Trophoblast cell (in vitro differentiated cells and primary cell): ENCODE data around the gene NFIC.

Source experiments
- DNase-seq, 2 donors: peaks; one replicate each; pipeline ENCODE4 v3.0.0-alpha.2; 2016
- H2AFZ ChIP-seq: 2 replicates; pipeline ENCODE4 v1.6.1; 2013; ENCODE audit warnings: low read length, moderate library complexity, mild to moderate bottlenecking; ENCODE audit not compliant: insufficient read depth, poor library complexity
- H2AK5ac ChIP-seq: 2 replicates; pipeline ENCODE4 v1.6.1; 2013; ENCODE audit warnings: mild to moderate bottlenecking, low read length
- H2BK120ac ChIP-seq: 2 replicates; pipeline ENCODE4 v1.6.1; 2013; ENCODE audit warnings: low read length, mild to moderate bottlenecking, moderate library complexity; ENCODE audit not compliant: insufficient read depth, poor library complexity
- H2BK12ac ChIP-seq: 2 replicates; pipeline ENCODE4 v1.6.1; 2013; ENCODE audit warnings: mild to moderate bottlenecking, low read length, moderate library complexity
- H2BK5ac ChIP-seq: 2 replicates; pipeline ENCODE4 v1.6.1; 2013; ENCODE audit warnings: low read length, low read depth, moderate library complexity, mild to moderate bottlenecking; ENCODE audit not compliant: poor library complexity
- H3K14ac ChIP-seq: 2 replicates; pipeline ENCODE4 v1.6.1; 2013; ENCODE audit warnings: mild to moderate bottlenecking, low read length
- H3K18ac ChIP-seq: 2 replicates; pipeline ENCODE4 v1.6.1; 2013; ENCODE audit warnings: mild to moderate bottlenecking, low read length
- H3K23ac ChIP-seq: 2 replicates; pipeline ENCODE4 v1.6.1; 2013; ENCODE audit warnings: low read length
- H3K27ac ChIP-seq: 2 replicates; pipeline ENCODE4 v1.5.1; 2013; ENCODE audit warnings: low read depth, mild to moderate bottlenecking, inconsistent platforms, low read length, moderate library complexity
- H3K27me3 ChIP-seq: 2 replicates; pipeline ENCODE4 v1.6.1; 2013; ENCODE audit warnings: inconsistent platforms, mild to moderate bottlenecking, low read length, moderate library complexity; ENCODE audit not compliant: insufficient read depth
- H3K36me3 ChIP-seq, 2 experiments: 1 replicate in 1 of 2; 2 replicates in 1 of 2; pipeline ENCODE4 v1.6.1; 2013; ENCODE audit warnings: low read length in 2 of 2, mild to moderate bottlenecking in 2 of 2, moderate library complexity in 1 of 2; ENCODE audit not compliant: insufficient read depth in 2 of 2, control insufficient read depth in 1 of 2
- H3K4ac ChIP-seq: 2 replicates; pipeline ENCODE4 v1.6.1; 2013; ENCODE audit warnings: low read depth, mild to moderate bottlenecking, low read length, moderate library complexity
- H3K4me1 ChIP-seq, 2 experiments: 1 replicate in 1 of 2; 2 replicates in 1 of 2; pipeline ENCODE4 v1.6.1; 2013; ENCODE audit warnings: low read length in 2 of 2, mild to moderate bottlenecking in 2 of 2, moderate library complexity in 1 of 2; ENCODE audit not compliant: insufficient read depth in 2 of 2, control insufficient read depth in 1 of 2
- H3K4me2 ChIP-seq: 2 replicates; pipeline ENCODE4 v1.6.1; 2013; ENCODE audit warnings: inconsistent platforms, mild to moderate bottlenecking, low read length, moderate library complexity
- H3K4me3 ChIP-seq: 2 replicates; pipeline ENCODE4 v1.5.1; 2013; ENCODE audit warnings: mild to moderate bottlenecking, low read depth, low read length, inconsistent platforms
- H3K79me1 ChIP-seq: one replicate; pipeline ENCODE4 v1.6.1; 2013; ENCODE audit warnings: low read length
- H3K79me2 ChIP-seq: 2 replicates; pipeline ENCODE4 v1.6.1; 2013; ENCODE audit warnings: low read length, mild to moderate bottlenecking; ENCODE audit not compliant: control insufficient read depth, insufficient read depth, poor library complexity
- H3K9ac ChIP-seq: 2 replicates; pipeline ENCODE4 v1.6.1; 2013; ENCODE audit warnings: mild to moderate bottlenecking, low read length
- H3K9me3 ChIP-seq: 2 replicates; pipeline ENCODE4 v1.6.1; 2013; ENCODE audit warnings: low read depth, mild to moderate bottlenecking, control low read depth, inconsistent platforms, low read length; ENCODE audit not compliant: insufficient read depth
- H4K12ac ChIP-seq: 2 replicates; pipeline ENCODE4 v1.6.1; 2013; ENCODE audit warnings: low read depth, mild to moderate bottlenecking, low read length, moderate library complexity
- H4K8ac ChIP-seq: 2 replicates; pipeline ENCODE4 v1.6.1; 2013; ENCODE audit warnings: low read depth, mild to moderate bottlenecking, low read length, moderate library complexity
- H4K91ac ChIP-seq: one replicate; pipeline ENCODE4 v1.6.1; 2013; ENCODE audit warnings: low read depth, mild to moderate bottlenecking, low read length, moderate library complexity
- WGBS: extraction: QIAGEN DNeasy Blood & Tissue Kit; methylation state at CpG from one replicate; pipeline ENCODE4 v1.1.7; 2013; ENCODE audit warnings: missing lambda C conversion rate; ENCODE audit not compliant: insufficient read length, insufficient coverage; ENCODE audit errors: extremely low coverage; 5-methylcytosine and 5-hydroxymethylcytosine counted together

NFIC gene

DNA sequence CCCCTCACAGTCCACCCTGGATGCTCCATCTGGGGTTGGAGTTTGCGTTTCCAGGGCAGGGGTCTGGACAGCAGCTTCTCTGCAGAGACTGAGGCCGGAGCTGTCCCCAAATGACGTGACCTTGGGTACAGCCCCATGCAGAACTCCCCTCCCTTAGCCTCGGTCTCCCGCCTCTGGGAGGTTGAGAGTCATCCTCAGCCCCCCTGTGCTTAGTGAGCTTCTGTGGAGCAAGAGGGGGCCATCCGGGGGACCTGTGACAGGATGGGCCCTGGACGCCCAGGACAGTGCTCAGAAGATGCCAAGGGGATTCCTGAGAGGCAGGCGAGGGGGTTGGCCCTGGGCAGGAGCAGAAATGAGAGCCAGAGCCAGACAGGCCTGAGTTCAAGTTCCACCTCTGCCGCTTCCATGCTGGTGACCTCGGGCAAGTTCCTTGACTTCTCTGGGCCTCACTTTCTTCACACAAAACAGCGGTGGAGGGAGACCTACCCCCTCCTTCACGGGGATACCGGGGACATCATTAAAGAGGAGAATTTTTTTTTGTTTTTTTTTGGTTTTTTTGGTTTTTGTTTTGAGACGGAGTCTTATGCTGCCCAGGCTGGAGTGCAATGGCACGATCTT is 93.7 kb downstream of the NFIC start:
- no peak overlapping the region for H2AFZ ChIP-seq
- no peak overlapping the region for H2BK120ac ChIP-seq
- peaks cover 0 to 2% of the 10 kb centered on the region in 2 experiments for H3K4me1 ChIP-seq
- H3K9me3 ChIP-seq, result peaks cover 3% of the 10 kb centered on the region
- H3K27me3 ChIP-seq, result peaks cover 26% of the 10 kb centered on the region
- no peak overlapping the region for H3K4me2 ChIP-seq
- no peak overlapping the region for H3K27ac ChIP-seq
- H2BK12ac ChIP-seq, result no peak overlapping the region
- no peak overlapping the region for H2BK5ac ChIP-seq
- H3K79me1 ChIP-seq, result no peaks in the 10 kb centered on the region
- H3K18ac ChIP-seq, result no peak overlapping the region
- H3K36me3 ChIP-seq, result no peaks in the 10 kb centered on the region
- H4K91ac ChIP-seq, result no peak overlapping the region
- no peak overlapping the region for H2AK5ac ChIP-seq
- no peak overlapping the region for H3K14ac ChIP-seq
- no peak overlapping the region for H4K8ac ChIP-seq
- H3K79me2 ChIP-seq, result no peaks in the 10 kb centered on the region
- H3K4me3 ChIP-seq, result no peak overlapping the region
- no peak overlapping the region for H3K9ac ChIP-seq
- WGBS, result no CpG with 5 or more reads among the region's 15 CpGs
- H4K12ac ChIP-seq, result no peak overlapping the region
- DNase-seq, result no peak
- H3K4ac ChIP-seq, result no peak overlapping the region
- no peak overlapping the region for H3K23ac ChIP-seq

DNA sequence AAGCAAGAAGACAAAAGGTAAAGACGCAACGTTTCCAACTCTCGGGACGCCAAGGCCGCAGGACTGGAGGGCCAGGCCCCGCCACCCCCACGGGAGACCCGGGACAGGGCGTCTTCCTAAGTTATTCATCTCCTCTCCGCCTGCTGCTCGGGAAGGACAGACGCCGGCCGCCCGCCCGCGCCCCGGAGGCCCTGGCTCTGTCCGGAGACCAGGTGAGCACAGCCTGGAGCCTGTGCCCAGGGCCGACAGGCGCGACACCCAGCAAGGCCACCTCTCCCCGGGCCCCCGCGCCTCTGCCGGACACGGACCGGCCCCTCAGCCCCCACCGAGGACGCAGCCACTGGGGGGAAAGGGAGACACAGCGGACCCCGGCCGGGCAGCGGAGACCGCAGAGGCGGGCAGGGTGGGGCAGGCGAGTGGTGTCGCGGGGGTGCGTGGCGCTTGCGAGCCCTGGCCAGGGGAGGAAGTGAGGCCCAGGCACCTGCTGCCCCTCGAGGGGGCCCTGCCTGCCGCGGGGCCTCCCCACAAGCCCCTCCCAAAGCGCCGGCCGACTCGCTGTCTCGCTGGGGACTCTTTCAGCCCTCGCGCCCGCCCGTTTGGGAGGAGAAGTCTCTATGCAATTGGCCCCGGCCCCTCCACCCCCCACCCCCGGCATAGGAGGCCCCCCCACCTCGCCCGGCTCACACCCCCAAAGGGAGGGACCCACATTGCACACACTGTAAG is 96.8 kb downstream of the NFIC start:
- H3K79me2 ChIP-seq, result no peaks in the 10 kb centered on the region
- no peak overlapping the region for H3K9ac ChIP-seq
- no peak overlapping the region for H3K27ac ChIP-seq
- H3K79me1 ChIP-seq, result no peaks in the 10 kb centered on the region
- no peak overlapping the region for H4K91ac ChIP-seq
- no peaks in the 10 kb centered on the region for H3K36me3 ChIP-seq
- no CpG with 5 or more reads among the region's 58 CpGs for WGBS
- no peak for DNase-seq
- H3K4me3 ChIP-seq, result no peak overlapping the region
- H2BK120ac ChIP-seq, result no peak overlapping the region
- H3K18ac ChIP-seq, result no peak overlapping the region
- peaks cover 0 to 2% of the 10 kb centered on the region in 2 experiments for H3K4me1 ChIP-seq
- no peak overlapping the region for H3K4me2 ChIP-seq
- H2AK5ac ChIP-seq, result no peak overlapping the region
- H4K8ac ChIP-seq, result no peak overlapping the region
- H2AFZ ChIP-seq, result no peak overlapping the region
- H4K12ac ChIP-seq, result no peak overlapping the region
- H3K4ac ChIP-seq, result no peak overlapping the region
- no peak overlapping the region for H2BK12ac ChIP-seq
- no peak overlapping the region for H2BK5ac ChIP-seq
- H3K9me3 ChIP-seq, result peaks cover 7% of the 10 kb centered on the region
- H3K27me3 ChIP-seq, result peaks cover 32% of the 10 kb centered on the region
- H3K23ac ChIP-seq, result no peak overlapping the region
- H3K14ac ChIP-seq, result no peak overlapping the region

DNA sequence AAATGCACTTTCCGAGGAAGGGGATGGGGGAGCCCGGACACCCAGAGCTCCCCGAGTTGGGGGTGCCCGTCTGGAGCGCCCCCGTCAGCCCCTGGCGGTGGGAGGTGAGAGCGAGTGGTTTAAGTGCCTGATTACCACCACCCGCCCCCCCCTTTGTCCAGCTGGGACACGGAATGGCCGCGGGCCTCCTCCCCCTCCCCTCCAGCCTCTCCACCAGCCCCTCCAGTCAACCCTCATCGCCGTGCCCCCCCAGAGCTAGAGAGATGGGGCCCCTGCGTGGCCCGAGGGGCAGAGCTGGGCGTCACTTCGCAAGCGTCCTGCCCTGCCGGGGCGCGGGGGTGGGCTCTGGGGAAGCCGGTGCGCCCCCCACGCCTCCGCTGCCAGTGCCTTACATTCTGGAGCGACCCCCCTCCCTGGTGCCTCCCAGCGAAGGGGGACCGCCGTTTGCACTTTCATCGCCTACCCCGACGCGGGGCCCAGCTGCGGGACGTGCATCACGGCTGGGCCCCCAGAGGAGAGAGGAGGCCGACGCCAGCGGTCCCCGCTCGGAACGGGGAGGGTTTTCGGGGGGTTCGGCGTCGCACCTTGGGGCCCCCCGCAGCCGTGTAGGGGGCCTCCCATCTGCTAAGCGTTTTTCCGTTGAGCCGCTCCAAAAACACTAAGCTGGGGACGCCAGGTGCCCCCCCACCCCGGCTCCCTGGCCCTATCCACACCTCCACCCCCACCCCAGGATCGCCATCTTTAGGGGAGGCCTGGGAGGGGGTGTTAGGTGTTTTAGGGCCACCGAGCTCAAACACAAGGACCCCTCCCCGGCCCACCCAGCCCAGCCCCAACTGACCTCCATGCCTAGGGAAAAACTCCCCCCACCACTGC is 97.6 kb downstream of the NFIC start:
- no peak overlapping the region for H4K8ac ChIP-seq
- H3K4me3 ChIP-seq, result no peak overlapping the region
- DNase-seq, result no peak
- no peak overlapping the region for H3K9ac ChIP-seq
- H3K14ac ChIP-seq, result no peak overlapping the region
- H3K23ac ChIP-seq, result no peak overlapping the region
- H3K79me2 ChIP-seq, result no peaks in the 10 kb centered on the region
- H3K27ac ChIP-seq, result no peak overlapping the region
- no peak overlapping the region for H2BK5ac ChIP-seq
- no peak overlapping the region for H2AK5ac ChIP-seq
- H2BK12ac ChIP-seq, result no peak overlapping the region
- H3K18ac ChIP-seq, result no peak overlapping the region
- no peak overlapping the region for H2AFZ ChIP-seq
- H3K9me3 ChIP-seq, result peaks cover 9% of the 10 kb centered on the region
- H4K91ac ChIP-seq, result no peak overlapping the region
- no peak overlapping the region for H4K12ac ChIP-seq
- no peaks in the 10 kb centered on the region for H3K79me1 ChIP-seq
- H3K36me3 ChIP-seq, result no peaks in the 10 kb centered on the region
- H3K4me2 ChIP-seq, result no peak overlapping the region
- H2BK120ac ChIP-seq, result no peak overlapping the region
- H3K4me1 ChIP-seq, result peaks cover 0 to 2% of the 10 kb centered on the region in 2 experiments
- WGBS, result no CpG with 5 or more reads among the region's 57 CpGs
- H3K4ac ChIP-seq, result no peak overlapping the region
- peaks cover 32% of the 10 kb centered on the region for H3K27me3 ChIP-seq

DNA sequence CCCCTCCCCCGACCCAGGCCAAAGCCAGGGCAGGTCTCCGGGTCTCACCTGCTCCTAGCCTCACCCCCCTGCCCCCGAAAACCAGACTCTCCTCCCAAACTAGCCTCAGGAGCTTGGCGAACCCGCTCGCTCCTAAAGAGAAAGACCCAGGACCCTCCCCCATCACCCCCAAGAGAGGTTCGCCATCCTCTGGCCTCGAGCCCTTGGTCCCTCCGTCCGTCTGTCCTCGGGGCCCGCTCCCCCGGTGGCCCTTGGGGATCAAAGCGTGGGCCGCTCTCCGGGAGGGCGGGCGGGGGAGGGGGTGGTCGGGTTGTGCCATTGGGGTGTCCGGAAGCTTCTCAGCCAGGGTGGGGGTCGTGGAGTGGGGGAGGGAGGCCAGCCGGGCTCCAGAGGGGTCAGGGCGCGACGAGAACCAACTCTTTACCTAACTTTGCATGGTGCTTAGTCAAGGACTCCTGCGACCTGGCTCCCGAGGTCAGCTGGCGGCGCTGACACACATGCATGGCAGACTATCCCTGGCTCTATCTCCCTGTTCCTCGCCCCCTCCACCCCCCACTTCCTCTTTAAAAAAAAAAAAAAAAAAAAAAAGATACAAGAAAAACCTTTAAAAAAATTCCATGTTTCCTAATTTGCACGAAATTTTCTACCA is 98.3 kb downstream of the NFIC start:
- no peak overlapping the region for H2BK120ac ChIP-seq
- H2AK5ac ChIP-seq, result no peak overlapping the region
- no peak overlapping the region for H2AFZ ChIP-seq
- no CpG with 5 or more reads among the region's 31 CpGs for WGBS
- peaks cover 32% of the 10 kb centered on the region for H3K27me3 ChIP-seq
- H3K9ac ChIP-seq, result no peak overlapping the region
- H3K23ac ChIP-seq, result no peak overlapping the region
- no peak overlapping the region for H3K4me3 ChIP-seq
- no peak overlapping the region for H3K4ac ChIP-seq
- H4K91ac ChIP-seq, result no peak overlapping the region
- peaks cover 9% of the 10 kb centered on the region for H3K9me3 ChIP-seq
- no peaks in the 10 kb centered on the region for H3K36me3 ChIP-seq
- H3K79me1 ChIP-seq, result no peaks in the 10 kb centered on the region
- H3K4me2 ChIP-seq, result no peak overlapping the region
- H2BK5ac ChIP-seq, result no peak overlapping the region
- no peak overlapping the region for H4K8ac ChIP-seq
- H3K14ac ChIP-seq, result no peak overlapping the region
- no peak overlapping the region for H3K18ac ChIP-seq
- H4K12ac ChIP-seq, result no peak overlapping the region
- no peaks in the 10 kb centered on the region for H3K4me1 ChIP-seq
- H3K27ac ChIP-seq, result no peak overlapping the region
- no peaks in the 10 kb centered on the region for H3K79me2 ChIP-seq
- no peak overlapping the region for H2BK12ac ChIP-seq
- DNase-seq, result no peak
